Prostate gland (tissue), 2 donors: Measurements from ENCODE around the gene CCNF. TPM values are rescaled to one million over a fixed set of nuclear protein-coding genes. Genes with fewer than 3 reads are reported as not detected.
"Not testable (repeated sequence)": the region's sequence is repeated elsewhere in the genome, so short reads cannot be mapped to it uniquely, and the experiment has no call there.

Experiments
- DNase-seq: peaks from one replicate; pipeline ENCODE4 v3.0.0-alpha.2; 2019; ENCODE audit warnings: low spot score
- H3K27ac ChIP-seq, 2 donors: fragments of 200-600 bp; sonication (generic); 2 replicates each; pipeline ENCODE4 v1.5.1; 2017 to 2019
- H3K27me3 ChIP-seq: fragments of 200-600 bp; sonication (generic); replicated peaks from 2 replicates; pipeline ENCODE4 v1.5.1; 2019; ENCODE audit not compliant: insufficient read depth
- H3K36me3 ChIP-seq, 2 donors: fragments of 200-600 bp; sonication (generic); 1 replicate in 1 of 2; 2 replicates in 1 of 2; pipeline versions ENCODE4 v1.5.1 to v1.8.1; 2017 to 2019
- H3K4me1 ChIP-seq: fragments of 200-600 bp; sonication (generic); replicated peaks from 2 replicates; pipeline ENCODE4 v1.5.1; 2019
- H3K4me3 ChIP-seq, 2 donors: fragments of 200-600 bp; sonication (generic); 2 replicates each; pipeline ENCODE4 v1.5.1; 2017 to 2019
- H3K9me3 ChIP-seq: fragments of 200-600 bp; sonication (generic); 2 replicates; pipeline ENCODE4 v1.5.1; 2017
- POLR2A ChIP-seq: fragments of 450-650 bp; IDR thresholded peaks from one replicate; pipeline ENCODE4 v1.6.1; 2016; ENCODE audit warnings: antibody characterized with exemption, mild to moderate bottlenecking
- POLR2AphosphoS5 ChIP-seq: sonication (generic); formaldehyde crosslinking; IDR thresholded peaks from one replicate; pipeline ENCODE4 v1.6.1; 2017; ENCODE audit warnings: antibody characterized with exemption
- WGBS: methylation state at CpG from one replicate; pipeline ENCODE4 v1.1.5; 2018; 5-methylcytosine and 5-hydroxymethylcytosine counted together
- intact Hi-C: fragments of 100-400 bp; cut with DNase I; formaldehyde crosslinking; loops from one replicate; pipeline ENCODE4 v1.14.2; 2022
- total RNA-seq, 2 donors: library from RNA; depleted of rRNA; stranded (reverse); fragments of >200 nt; gene quantifications; one replicate each; pipeline ENCODE4 v1.1.0, GENCODE V29; 2016
- TF ChIP-seq, protein P1 (sequence below), 4 experiments: fragments of 200-600 bp in 2 of 4; fragments of 450-650 bp in 2 of 4; sonication (generic) in 2 of 4; IDR thresholded peaks; 1 replicate in 3 of 4; 2 replicates in 1 of 4; pipeline ENCODE4 v1.5.1; 2016 to 2019; ENCODE audit warnings: antibody characterized with exemption in 4 of 4, mild to moderate bottlenecking in 2 of 4, moderate library complexity in 2 of 4

Gene CCNF
- total RNA-seq, 2 donors from 2014 or later: 7.3 to 8.0 TPM

DNA sequence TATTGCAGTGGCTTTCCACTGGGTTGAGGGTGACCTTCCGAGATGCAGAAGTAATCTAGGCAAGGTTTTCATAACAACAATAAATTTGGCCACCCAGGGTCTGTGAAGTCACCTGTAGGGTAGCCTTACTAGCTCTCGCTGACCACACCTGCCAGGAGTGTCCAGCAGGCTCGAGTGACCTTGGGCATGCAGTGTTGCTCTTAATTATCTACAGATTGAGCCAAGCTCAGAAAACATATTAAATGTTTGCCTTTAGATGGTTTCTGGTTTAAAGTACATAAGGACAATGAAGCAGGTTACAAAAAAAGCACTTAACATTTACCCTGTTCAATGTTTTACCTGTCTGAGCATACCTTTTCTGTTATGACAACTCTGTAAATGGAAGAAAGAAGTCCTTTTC, 47.5 kb downstream of the CCNF start:
- Histone ChIP-seq H3K27me3 (no peaks in the 10 kb centered on the region), H3K27ac (no peak overlapping the region), H3K4me1 (peaks cover 7% of the 10 kb centered on the region), H3K4me3 (no peak overlapping the region), H3K36me3 (no peaks in the 10 kb centered on the region), H3K9me3 (no peaks in the 10 kb centered on the region)
- DNase-seq: no peak
- intact Hi-C loops: no loop called here
- WGBS: 88% methylated on average over 3 of the region's 3 CpGs
- TF ChIP-seq, protein P1, sequence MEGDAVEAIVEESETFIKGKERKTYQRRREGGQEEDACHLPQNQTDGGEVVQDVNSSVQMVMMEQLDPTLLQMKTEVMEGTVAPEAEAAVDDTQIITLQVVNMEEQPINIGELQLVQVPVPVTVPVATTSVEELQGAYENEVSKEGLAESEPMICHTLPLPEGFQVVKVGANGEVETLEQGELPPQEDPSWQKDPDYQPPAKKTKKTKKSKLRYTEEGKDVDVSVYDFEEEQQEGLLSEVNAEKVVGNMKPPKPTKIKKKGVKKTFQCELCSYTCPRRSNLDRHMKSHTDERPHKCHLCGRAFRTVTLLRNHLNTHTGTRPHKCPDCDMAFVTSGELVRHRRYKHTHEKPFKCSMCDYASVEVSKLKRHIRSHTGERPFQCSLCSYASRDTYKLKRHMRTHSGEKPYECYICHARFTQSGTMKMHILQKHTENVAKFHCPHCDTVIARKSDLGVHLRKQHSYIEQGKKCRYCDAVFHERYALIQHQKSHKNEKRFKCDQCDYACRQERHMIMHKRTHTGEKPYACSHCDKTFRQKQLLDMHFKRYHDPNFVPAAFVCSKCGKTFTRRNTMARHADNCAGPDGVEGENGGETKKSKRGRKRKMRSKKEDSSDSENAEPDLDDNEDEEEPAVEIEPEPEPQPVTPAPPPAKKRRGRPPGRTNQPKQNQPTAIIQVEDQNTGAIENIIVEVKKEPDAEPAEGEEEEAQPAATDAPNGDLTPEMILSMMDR (IDR thresholded peaks at IDR 0.05): no peak
- no peak for TF ChIP-seq POLR2A
- no peak for TF ChIP-seq POLR2AphosphoS5

DNA sequence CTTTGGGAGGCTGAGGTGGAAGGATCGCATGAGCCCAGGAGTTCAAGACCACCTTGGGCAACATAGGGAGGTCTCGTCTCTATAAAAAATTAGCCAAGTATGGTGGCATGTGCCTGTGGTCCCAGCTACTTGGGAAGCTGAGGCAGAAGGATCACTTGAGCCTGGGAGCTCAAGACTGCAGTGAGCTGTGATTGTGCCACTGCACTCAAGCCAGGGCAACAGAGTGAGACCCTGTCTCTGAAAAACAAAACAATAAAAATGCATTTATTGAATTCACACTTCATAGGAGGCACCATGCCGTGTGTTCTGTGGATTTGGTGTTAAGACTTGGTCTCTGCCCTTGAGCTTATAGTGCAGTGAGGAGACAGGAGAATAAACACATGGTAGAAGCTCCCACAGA, 48.1 kb downstream of the CCNF start:
- Histone ChIP-seq H3K27me3 (no peaks in the 10 kb centered on the region), H3K36me3 (no peaks in the 10 kb centered on the region), H3K4me3 (no peak overlapping the region), H3K9me3 (no peaks in the 10 kb centered on the region), H3K4me1 (peaks cover 7% of the 10 kb centered on the region), H3K27ac (no peak overlapping the region)
- DNase-seq: no peak
- WGBS: 93% methylated on average over 3 of the region's 3 CpGs
- intact Hi-C loops: no loop called here
- no peak for TF ChIP-seq POLR2A
- TF ChIP-seq, protein P1 (IDR thresholded peaks at IDR 0.05): no peak

DNA sequence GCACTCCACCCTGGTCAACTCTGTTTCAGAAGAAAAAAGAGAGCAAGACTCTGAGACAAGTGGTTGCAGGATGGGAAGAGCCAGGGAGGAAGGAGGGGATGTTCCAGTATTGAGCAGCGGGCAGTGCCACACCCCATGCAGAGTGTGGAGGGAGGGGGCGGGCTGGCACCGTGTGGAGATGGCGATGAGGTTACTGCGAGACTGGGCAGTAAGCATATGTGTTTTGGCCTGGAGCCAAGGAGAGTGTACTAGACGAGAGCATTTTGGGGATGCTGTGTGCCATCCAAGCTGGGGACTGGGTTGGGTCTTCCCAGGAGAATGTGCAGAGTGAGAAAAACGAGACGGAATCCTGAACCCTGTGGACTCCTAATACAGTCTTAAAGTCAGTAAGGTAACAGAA, 49.0 kb downstream of the CCNF start:
- Histone ChIP-seq H3K9me3 (no peaks in the 10 kb centered on the region), H3K27ac (no peak overlapping the region), H3K36me3 (no peaks in the 10 kb centered on the region), H3K4me1 (peaks cover 4% of the 10 kb centered on the region), H3K27me3 (no peaks in the 10 kb centered on the region), H3K4me3 (no peak overlapping the region)
- DNase-seq: no peak
- intact Hi-C loops: no loop called here
- 56% methylated on average over 8 of the region's 8 CpGs for WGBS
- no peak for TF ChIP-seq POLR2AphosphoS5
- TF ChIP-seq, protein P1 (IDR thresholded peaks at IDR 0.05): no peak
- TF ChIP-seq POLR2A: no peak

DNA sequence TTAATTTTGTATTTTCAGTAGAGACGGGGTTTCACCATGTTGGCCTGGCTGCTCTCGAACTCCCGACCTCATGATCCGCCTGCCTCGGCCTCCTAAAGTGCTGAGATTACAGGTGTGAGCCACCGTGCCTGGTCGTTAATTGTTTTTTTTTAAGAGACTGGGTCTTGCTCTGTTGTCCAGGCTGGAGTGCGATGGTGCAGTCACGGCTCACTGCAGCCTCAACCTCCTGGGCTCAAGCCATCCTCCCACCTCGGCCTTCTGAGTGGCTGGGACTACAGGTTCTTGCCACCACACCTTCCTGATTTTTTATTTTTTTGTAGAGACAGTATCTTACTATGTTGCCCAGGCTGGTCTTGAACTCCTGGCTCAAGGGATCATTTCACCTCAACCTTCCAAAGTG, 50.7 kb downstream of the CCNF start:
- H3K4me3 ChIP-seq, H3K27me3 ChIP-seq, H3K9me3 ChIP-seq, intact Hi-C loops, DNase-seq, H3K4me1 ChIP-seq, H3K27ac ChIP-seq, H3K36me3 ChIP-seq: not testable (repeated sequence)
- WGBS: 94% methylated on average over 10 of the region's 10 CpGs

DNA sequence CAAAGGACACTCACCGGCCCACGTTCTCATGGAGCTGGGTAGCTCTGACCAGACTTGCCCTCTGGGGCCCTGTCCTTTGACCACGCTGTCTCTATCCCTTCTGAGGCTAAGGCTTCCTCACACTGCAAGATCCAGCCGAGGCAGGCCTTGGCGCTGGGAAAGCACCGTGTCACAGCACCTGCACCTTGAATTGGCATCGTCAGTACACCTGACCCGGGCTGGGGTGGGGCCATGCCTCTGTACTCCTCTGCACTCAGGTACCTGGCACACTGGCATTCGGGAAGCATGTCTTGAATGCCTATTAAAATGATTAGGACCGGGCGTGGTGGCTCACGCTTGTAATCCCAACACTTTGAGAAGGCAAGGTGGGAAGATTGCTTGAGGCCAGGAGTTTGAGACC, 51.7 kb downstream of the CCNF start:
- DNase-seq: no peak
- Histone ChIP-seq H3K4me1 (no peaks in the 10 kb centered on the region), H3K36me3 (no peaks in the 10 kb centered on the region), H3K9me3 (no peaks in the 10 kb centered on the region), H3K4me3 (no peak overlapping the region), H3K27me3 (no peaks in the 10 kb centered on the region), H3K27ac (no peak overlapping the region)
- TF ChIP-seq, protein P1 (IDR thresholded peaks at IDR 0.05): no peak
- TF ChIP-seq POLR2A (no peak), POLR2AphosphoS5 (no peak)
- intact Hi-C loops: no loop called here
- WGBS: 51% methylated on average over 12 of the region's 12 CpGs
